Thoracic aorta (tissue), 2 donors: ENCODE data around the gene EXOC4. TPM values are rescaled to one million over a fixed set of nuclear protein-coding genes. Genes with fewer than 3 reads are reported as not detected.

Experiments used
- ATAC-seq: fragments of 150-250 bp; one replicate; pipeline ENCODE4 v1.8.0; 2017; ENCODE audit warnings: low read depth; ENCODE audit not compliant: insufficient number of reproducible peaks, low FRiP score
- DNase-seq: peaks from one replicate; pipeline ENCODE4 v3.0.0-alpha.2; 2020; ENCODE audit warnings: low spot score
- H3K27ac ChIP-seq, 2 donors: fragments of 200-600 bp; sonication (generic); 1 replicate in 1 of 2; 2 replicates in 1 of 2; pipeline ENCODE4 v1.5.1; 2016; ENCODE audit warnings: mild to moderate bottlenecking in 2 of 2, moderate library complexity in 2 of 2
- H3K27me3 ChIP-seq: fragments of 200-600 bp; sonication (generic); replicated peaks from 2 replicates; pipeline ENCODE4 v1.6.0; 2016; ENCODE audit warnings: mild to moderate bottlenecking; ENCODE audit not compliant: insufficient read depth
- H3K36me3 ChIP-seq: fragments of 200-600 bp; sonication (generic); one replicate; pipeline ENCODE4 v1.5.1; 2016
- H3K4me1 ChIP-seq, 2 donors: fragments of 200-600 bp; sonication (generic); 1 replicate in 1 of 2; 2 replicates in 1 of 2; pipeline versions ENCODE4 v1.5.1 to v1.6.0; 2016; ENCODE audit warnings: low read depth in 2 of 2, mild to moderate bottlenecking in 1 of 2; ENCODE audit not compliant: control insufficient read depth in 1 of 2
- H3K4me3 ChIP-seq: fragments of 200-600 bp; sonication (generic); 2 replicates; pipeline ENCODE4 v1.5.1; 2016; ENCODE audit warnings: mild to moderate bottlenecking
- H3K9me3 ChIP-seq: fragments of 200-600 bp; sonication (generic); 2 replicates; pipeline ENCODE4 v1.5.1; 2016
- CTCF ChIP-seq: fragments of 200-600 bp; sonication (generic); IDR thresholded peaks from one replicate; pipeline ENCODE4 v1.5.1; 2019; ENCODE audit warnings: antibody characterized with exemption
- total RNA-seq, 2 donors: library from RNA; depleted of rRNA; stranded (reverse); fragments of >200 nt; gene quantifications; one replicate each; pipeline versions ENCODE4 v1.1.0 to v1.2.3, GENCODE V29; 2016

EXOC4 gene
- total RNA-seq, 2 donors from 2014 or later, result 65.3 to 72.8 TPM

- Histone ChIP-seq H3K27ac (no peak overlapping the region), H3K4me1 (no peaks in the 10 kb centered on the region), H3K9me3 (no peaks in the 10 kb centered on the region), H3K4me3 (no peak overlapping the region), H3K27me3 (no peaks in the 10 kb centered on the region), H3K36me3 (no peaks in the 10 kb centered on the region)
- ATAC-seq (no peak), DNase-seq (no peak)
- no peak for TF ChIP-seq CTCF
These were observed 424.0 kb downstream of the EXOC4 start for GRCh38 chr7:133676805-133677370.

GRCh38 chr7:133678137-133678814 is 425.4 kb downstream of the EXOC4 start:
- no peak for ATAC-seq
- Histone ChIP-seq H3K27ac (no peak overlapping the region), H3K27me3 (no peaks in the 10 kb centered on the region), H3K4me1 (no peaks in the 10 kb centered on the region), H3K4me3 (no peak overlapping the region), H3K9me3 (no peaks in the 10 kb centered on the region), H3K36me3 (no peaks in the 10 kb centered on the region)
- no peak for TF ChIP-seq CTCF
- DNase-seq, result no peak

GRCh38 chr7:133679977-133680376 is 427.1 kb downstream of the EXOC4 start:
- Histone ChIP-seq H3K27ac (no peak overlapping the region), H3K4me1 (no peaks in the 10 kb centered on the region), H3K9me3 (no peaks in the 10 kb centered on the region), H3K4me3 (no peak overlapping the region), H3K27me3 (no peaks in the 10 kb centered on the region), H3K36me3 (no peaks in the 10 kb centered on the region)
- TF ChIP-seq CTCF, result no peak
- DNase-seq (no peak), ATAC-seq (no peak)

- Histone ChIP-seq H3K27ac (no peak overlapping the region), H3K36me3 (no peaks in the 10 kb centered on the region), H3K9me3 (no peaks in the 10 kb centered on the region), H3K27me3 (no peaks in the 10 kb centered on the region), H3K4me1 (no peaks in the 10 kb centered on the region), H3K4me3 (no peak overlapping the region)
- DNase-seq (no peak), ATAC-seq (no peak)
- no peak for TF ChIP-seq CTCF
These were observed 428.7 kb downstream of the EXOC4 start for GRCh38 chr7:133681529-133681928.

- TF ChIP-seq CTCF, result no peak
- no peaks in the 10 kb centered on the region for H3K27me3 ChIP-seq
- H3K9me3 ChIP-seq, result no peaks in the 10 kb centered on the region
- H3K36me3 ChIP-seq, result no peaks in the 10 kb centered on the region
- no peak overlapping the region for H3K27ac ChIP-seq
- ATAC-seq (no peak), DNase-seq (no peak)
- no peaks in the 10 kb centered on the region for H3K4me1 ChIP-seq
- H3K4me3 ChIP-seq, result no peak overlapping the region
These were observed 429.7 kb downstream of the EXOC4 start for GRCh38 chr7:133682364-133683181.
